PC-3 (cell line): ENCODE measurements around the gene MBD1.

Experiments used
- EZH2 ChIP-seq: fragments of 300-600 bp; sonication (generic); IDR thresholded peaks from one replicate; pipeline ENCODE4 v1.6.1; 2017; ENCODE audit warnings: antibody characterized with exemption, mild to moderate bottlenecking, low read length; ENCODE audit not compliant: unreplicated experiment
- EZH2phosphoT487 ChIP-seq: fragments of 300-600 bp; sonication (generic); IDR thresholded peaks from 2 replicates; pipeline ENCODE4 v1.6.1; 2018; ENCODE audit warnings: mild to moderate bottlenecking, antibody characterized with exemption, low read length, borderline replicate concordance
- TF ChIP-seq, protein P1 (sequence below): fragments of 300-600 bp; sonication (generic); conservative IDR thresholded peaks from 2 replicates; pipeline ENCODE4 v1.5.1; 2017; ENCODE audit warnings: antibody characterized with exemption, low read depth, mild to moderate bottlenecking, low read length

DNA sequence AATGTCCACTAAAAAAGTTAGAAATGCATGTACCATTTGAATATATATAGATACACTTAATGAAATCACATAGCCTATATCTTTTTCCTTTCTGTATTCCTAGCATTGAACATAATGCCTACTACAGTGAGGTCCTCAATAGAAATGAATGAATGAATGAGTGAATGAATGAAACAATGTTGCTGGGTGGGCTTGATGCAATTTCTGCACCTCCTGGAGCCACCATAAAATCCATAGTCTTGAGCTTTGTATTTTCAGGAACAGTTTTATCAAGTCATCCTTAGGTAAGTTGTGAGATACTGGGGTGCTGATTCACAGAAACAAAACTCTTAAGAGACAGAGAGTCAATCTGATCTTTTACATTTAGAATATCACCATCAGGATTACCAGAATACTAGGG is 18.3 kb downstream of the MBD1 start:
- TF ChIP-seq EZH2phosphoT487 (no peak), EZH2 (no peak)
- TF ChIP-seq, protein P1, sequence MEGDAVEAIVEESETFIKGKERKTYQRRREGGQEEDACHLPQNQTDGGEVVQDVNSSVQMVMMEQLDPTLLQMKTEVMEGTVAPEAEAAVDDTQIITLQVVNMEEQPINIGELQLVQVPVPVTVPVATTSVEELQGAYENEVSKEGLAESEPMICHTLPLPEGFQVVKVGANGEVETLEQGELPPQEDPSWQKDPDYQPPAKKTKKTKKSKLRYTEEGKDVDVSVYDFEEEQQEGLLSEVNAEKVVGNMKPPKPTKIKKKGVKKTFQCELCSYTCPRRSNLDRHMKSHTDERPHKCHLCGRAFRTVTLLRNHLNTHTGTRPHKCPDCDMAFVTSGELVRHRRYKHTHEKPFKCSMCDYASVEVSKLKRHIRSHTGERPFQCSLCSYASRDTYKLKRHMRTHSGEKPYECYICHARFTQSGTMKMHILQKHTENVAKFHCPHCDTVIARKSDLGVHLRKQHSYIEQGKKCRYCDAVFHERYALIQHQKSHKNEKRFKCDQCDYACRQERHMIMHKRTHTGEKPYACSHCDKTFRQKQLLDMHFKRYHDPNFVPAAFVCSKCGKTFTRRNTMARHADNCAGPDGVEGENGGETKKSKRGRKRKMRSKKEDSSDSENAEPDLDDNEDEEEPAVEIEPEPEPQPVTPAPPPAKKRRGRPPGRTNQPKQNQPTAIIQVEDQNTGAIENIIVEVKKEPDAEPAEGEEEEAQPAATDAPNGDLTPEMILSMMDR, result no peak
